ENCODE measurements around the gene AMY1C. TPM values are rescaled to one million over a fixed set of nuclear protein-coding genes. Genes with fewer than 3 reads are reported as not detected.
"Not testable (repeated sequence)": the region's sequence is repeated elsewhere in the genome, so short reads cannot be mapped to it uniquely, and the experiment has no call there.

Gene AMY1C
- total RNA-seq (1 to 10 TPM in 1 of 2 donors, under 1 TPM in 1; 0.81 to 1.7 TPM), polyA plus RNA-seq (ENCODE audit: insufficient read depth, low read depth, low replicate concordance) (4.4 TPM)
- long read RNA-seq, donor 1: 0 reads
- long read RNA-seq, donor 2: 0 reads

GRCh38 chr1:103749598-103749997, at the start of gene AMY1C:
Gene AMY1C (plus strand): TSS chr1:103749898. CDS start chr1:103750470, 572 bp downstream.
- H3K4me1 ChIP-seq; H3K27ac ChIP-seq; H3K4me3 ChIP-seq; H3K9me3 ChIP-seq; H3K27me3 ChIP-seq; H3K36me3 ChIP-seq (ENCODE audit: low read depth, missing control alignments); intact Hi-C loops (cut with DNase I; ENCODE audit: low total_unique reads); DNase-seq: not testable (repeated sequence)
- no CpG with 5 or more reads among the region's 5 CpGs for WGBS, 2 donors

GRCh38 chr1:103700669-103701068, 49.0 kb upstream of the AMY1C start:
- intact Hi-C loops (cut with DNase I; ENCODE audit: low total_unique reads); H3K27me3 ChIP-seq; H3K9me3 ChIP-seq; H3K36me3 ChIP-seq (ENCODE audit: low read depth, missing control alignments); H3K4me3 ChIP-seq; H3K4me1 ChIP-seq; DNase-seq; H3K27ac ChIP-seq: not testable (repeated sequence)
- no CpG with 5 or more reads among the region's 4 CpGs for WGBS, 2 donors

- H3K4me1 ChIP-seq; DNase-seq; H3K27me3 ChIP-seq; H3K9me3 ChIP-seq; intact Hi-C loops (cut with DNase I; ENCODE audit: low total_unique reads); H3K27ac ChIP-seq; H3K4me3 ChIP-seq; H3K36me3 ChIP-seq (ENCODE audit: low read depth, missing control alignments): not testable (repeated sequence)
- WGBS, 2 donors: no CpG with 5 or more reads among the region's 4 CpGs
These were observed 48.4 kb upstream of the AMY1C start for GRCh38 chr1:103701256-103701655.

- WGBS, 2 donors: no CpG with 5 or more reads among the region's 3 CpGs
- H3K9me3 ChIP-seq; intact Hi-C loops (cut with DNase I; ENCODE audit: low total_unique reads): not testable (repeated sequence)
These were observed 42.0 kb upstream of the AMY1C start for GRCh38 chr1:103707670-103708069.

GRCh38 chr1:103710381-103710780, 39.3 kb upstream of the AMY1C start:
- H3K27ac ChIP-seq; DNase-seq; H3K4me1 ChIP-seq; H3K9me3 ChIP-seq; intact Hi-C loops (cut with DNase I; ENCODE audit: low total_unique reads); H3K36me3 ChIP-seq (ENCODE audit: low read depth, missing control alignments); H3K27me3 ChIP-seq; H3K4me3 ChIP-seq: not testable (repeated sequence)
- WGBS, 2 donors: no CpG with 5 or more reads among the region's 3 CpGs

More at GRCh38 chr1:103707670-103708069, 42.0 kb upstream of the AMY1C start:
- not testable (repeated sequence) for H3K27me3 ChIP-seq; H3K36me3 ChIP-seq (ENCODE audit: low read depth, missing control alignments); H3K4me1 ChIP-seq; DNase-seq; H3K4me3 ChIP-seq; H3K27ac ChIP-seq

- WGBS, 2 donors: 84 to 85% methylated on average over 6 of the region's 6 CpGs
- intact Hi-C loops (cut with DNase I; ENCODE audit: low total_unique reads); H3K36me3 ChIP-seq (ENCODE audit: low read depth, missing control alignments); H3K27ac ChIP-seq; H3K27me3 ChIP-seq; H3K4me3 ChIP-seq; H3K4me1 ChIP-seq; H3K9me3 ChIP-seq; DNase-seq: not testable (repeated sequence)
These were observed 32.3 kb upstream of the AMY1C start for GRCh38 chr1:103717404-103717803.

- H3K9me3 ChIP-seq; H3K27me3 ChIP-seq; H3K36me3 ChIP-seq (ENCODE audit: low read depth, missing control alignments); intact Hi-C loops (cut with DNase I; ENCODE audit: low total_unique reads); DNase-seq; H3K27ac ChIP-seq; H3K4me1 ChIP-seq; H3K4me3 ChIP-seq: not testable (repeated sequence)
- WGBS, 2 donors: no CpG with 5 or more reads among the region's 2 CpGs
These were observed 28.2 kb upstream of the AMY1C start for GRCh38 chr1:103721473-103721872.

GRCh38 chr1:103735334-103735733, 14.4 kb upstream of the AMY1C start:
- DNase-seq; H3K4me1 ChIP-seq; H3K27ac ChIP-seq; H3K27me3 ChIP-seq; H3K36me3 ChIP-seq (ENCODE audit: low read depth, missing control alignments); H3K4me3 ChIP-seq; intact Hi-C loops (cut with DNase I; ENCODE audit: low total_unique reads); H3K9me3 ChIP-seq: not testable (repeated sequence)
- no CpG with 5 or more reads among the region's 3 CpGs for WGBS, 2 donors

GRCh38 chr1:103738031-103738430, 11.7 kb upstream of the AMY1C start:
- H3K9me3 ChIP-seq; DNase-seq; H3K27ac ChIP-seq; H3K4me1 ChIP-seq; H3K36me3 ChIP-seq (ENCODE audit: low read depth, missing control alignments); H3K27me3 ChIP-seq; H3K4me3 ChIP-seq; intact Hi-C loops (cut with DNase I; ENCODE audit: low total_unique reads): not testable (repeated sequence)
- no CpG with 5 or more reads among the region's 3 CpGs for WGBS, 2 donors

GRCh38 chr1:103744449-103744848, 5.2 kb upstream of the AMY1C start:
- H3K9me3 ChIP-seq; H3K4me1 ChIP-seq; H3K27me3 ChIP-seq; intact Hi-C loops (cut with DNase I; ENCODE audit: low total_unique reads); H3K4me3 ChIP-seq; H3K36me3 ChIP-seq (ENCODE audit: low read depth, missing control alignments); DNase-seq; H3K27ac ChIP-seq: not testable (repeated sequence)
- WGBS, 2 donors: no CpG with 5 or more reads among the region's 4 CpGs

- H3K4me1 ChIP-seq; H3K36me3 ChIP-seq (ENCODE audit: low read depth, missing control alignments); H3K4me3 ChIP-seq; intact Hi-C loops (cut with DNase I; ENCODE audit: low total_unique reads); H3K9me3 ChIP-seq; H3K27ac ChIP-seq; H3K27me3 ChIP-seq; DNase-seq: not testable (repeated sequence)
- WGBS, 2 donors: 100% methylated on average over 1 of the region's 4 CpGs; no CpG with 5 or more reads in 1 of the 2 donors
These were observed 4.7 kb upstream of the AMY1C start for GRCh38 chr1:103745040-103745439.

GRCh38 chr1:103748273-103748672, 1.4 kb upstream of the AMY1C start:
- H3K4me3 ChIP-seq; H3K27ac ChIP-seq; intact Hi-C loops (cut with DNase I; ENCODE audit: low total_unique reads); DNase-seq; H3K4me1 ChIP-seq; H3K27me3 ChIP-seq; H3K36me3 ChIP-seq (ENCODE audit: low read depth, missing control alignments); H3K9me3 ChIP-seq: not testable (repeated sequence)
- WGBS, 2 donors: no CpG with 5 or more reads among the region's 6 CpGs
